Calu3 (cell line): ENCODE data around the gene EML6. TPM values are rescaled to one million over a fixed set of nuclear protein-coding genes. Genes with fewer than 3 reads are reported as not detected.

Source experiments
- BruUV-seq: library from RNA; stranded (reverse); fragments of 400-500 nt; replicated peaks from 2 replicates; lab custom pipeline; 2021; lab: Mats Ljungman, UMichigan
- CTCF ChIA-PET: fragments of 300-600 bp; sonication (Branson Sonifier 250); formaldehyde crosslinking; loops from one replicate; lab custom pipeline; 2022; ENCODE audit warnings: antibody characterized with exemption; lab: Charles Lee
- DNase-seq: peaks from one replicate; pipeline ENCODE4 v3.0.0; 2022
- H3K27ac Mint-ChIP-seq: one replicate; pipeline ENCODE4 v1.8.0; 2022; ENCODE audit warnings: mixed read lengths; ENCODE audit not compliant: unreplicated experiment
- H3K27me3 Mint-ChIP-seq: one replicate; pipeline ENCODE4 v1.8.0; 2022; ENCODE audit warnings: mixed read lengths; ENCODE audit not compliant: unreplicated experiment
- H3K36me3 Mint-ChIP-seq: one replicate; pipeline ENCODE4 v1.8.0; 2022; ENCODE audit warnings: mild to moderate bottlenecking, moderate library complexity, mixed read lengths; ENCODE audit not compliant: insufficient read depth, unreplicated experiment
- H3K4me1 Mint-ChIP-seq: one replicate; pipeline ENCODE4 v1.8.0; 2022; ENCODE audit warnings: mild to moderate bottlenecking, low read depth, mixed read lengths; ENCODE audit not compliant: unreplicated experiment
- H3K4me3 Mint-ChIP-seq: one replicate; pipeline ENCODE4 v1.8.0; 2022; ENCODE audit warnings: mild to moderate bottlenecking, low read depth, moderate library complexity, mixed read lengths; ENCODE audit not compliant: unreplicated experiment
- H3K9me3 Mint-ChIP-seq: one replicate; pipeline ENCODE4 v1.8.0; 2022; ENCODE audit warnings: low read depth, mixed read lengths; ENCODE audit not compliant: unreplicated experiment
- intact Hi-C: fragments of 100-400 bp; cut with micrococcal nuclease; formaldehyde crosslinking; loops from one replicate; pipeline ENCODE4 v1.10.0; 2022; ENCODE audit not compliant: unreplicated experiment
- total RNA-seq: library from RNA; stranded (reverse); gene quantifications from 2 replicates; pipeline ENCODE4 v1.2.3, GENCODE V29; 2022
- TF ChIP-seq, protein P1 (sequence below): fragments of 200-600 bp; IDR thresholded peaks from one replicate; pipeline ENCODE4 v1.8.0; 2022; ENCODE audit warnings: antibody characterized with exemption; ENCODE audit not compliant: unreplicated experiment

The EML6 gene
- total RNA-seq, 1 experiment from 2014 or later: 0.45 TPM

DNA sequence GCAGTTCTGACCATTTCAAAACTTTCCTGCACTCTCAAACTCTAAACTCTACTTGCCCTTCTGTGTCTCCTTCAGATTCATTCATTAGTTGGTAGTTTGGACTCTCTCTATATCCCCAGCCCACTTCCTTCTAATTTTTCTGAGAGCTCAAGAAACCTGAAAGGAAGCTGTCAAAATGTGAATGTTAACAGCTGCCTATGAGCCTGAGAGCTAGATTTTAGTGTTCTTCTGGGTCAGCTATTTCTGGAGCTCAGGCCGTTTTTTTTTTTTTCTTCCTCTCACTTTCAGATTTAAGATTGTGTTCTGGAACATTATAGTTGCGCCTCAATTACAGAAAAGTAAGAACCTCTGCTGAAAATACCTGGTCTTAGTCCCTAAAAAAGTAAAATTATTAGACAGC, 253.7 kb downstream of the EML6 start:
- H3K4me1 Mint-ChIP-seq: peaks cover 34% of the 10 kb centered on the region
- TF ChIP-seq, protein P1, sequence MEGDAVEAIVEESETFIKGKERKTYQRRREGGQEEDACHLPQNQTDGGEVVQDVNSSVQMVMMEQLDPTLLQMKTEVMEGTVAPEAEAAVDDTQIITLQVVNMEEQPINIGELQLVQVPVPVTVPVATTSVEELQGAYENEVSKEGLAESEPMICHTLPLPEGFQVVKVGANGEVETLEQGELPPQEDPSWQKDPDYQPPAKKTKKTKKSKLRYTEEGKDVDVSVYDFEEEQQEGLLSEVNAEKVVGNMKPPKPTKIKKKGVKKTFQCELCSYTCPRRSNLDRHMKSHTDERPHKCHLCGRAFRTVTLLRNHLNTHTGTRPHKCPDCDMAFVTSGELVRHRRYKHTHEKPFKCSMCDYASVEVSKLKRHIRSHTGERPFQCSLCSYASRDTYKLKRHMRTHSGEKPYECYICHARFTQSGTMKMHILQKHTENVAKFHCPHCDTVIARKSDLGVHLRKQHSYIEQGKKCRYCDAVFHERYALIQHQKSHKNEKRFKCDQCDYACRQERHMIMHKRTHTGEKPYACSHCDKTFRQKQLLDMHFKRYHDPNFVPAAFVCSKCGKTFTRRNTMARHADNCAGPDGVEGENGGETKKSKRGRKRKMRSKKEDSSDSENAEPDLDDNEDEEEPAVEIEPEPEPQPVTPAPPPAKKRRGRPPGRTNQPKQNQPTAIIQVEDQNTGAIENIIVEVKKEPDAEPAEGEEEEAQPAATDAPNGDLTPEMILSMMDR: no peak
- H3K27ac Mint-ChIP-seq: no peak overlapping the region
- H3K9me3 Mint-ChIP-seq: no peaks in the 10 kb centered on the region
- no peaks in the 10 kb centered on the region for H3K27me3 Mint-ChIP-seq
- intact Hi-C loops: no loop called here
- DNase-seq: no peak
- no peak overlapping the region for H3K4me3 Mint-ChIP-seq
- CTCF ChIA-PET: interaction anchor here (0.7 to 1.2 kb wide), 2 partner anchors 26 to 77 kb away, joined by 3 to 5 read pairs; no protein-coding TSS in a partner anchor
- no TSS peak for BruUV-seq
- peaks cover 20% of the 10 kb centered on the region for H3K36me3 Mint-ChIP-seq

GRCh38 chr2:54979321-54980044, 256.0 kb downstream of the EML6 start:
- intact Hi-C loops: loop anchor here (2.0 kb wide), 1 partner anchor 31 kb away; no protein-coding TSS in a partner anchor
- Mint-ChIP-seq H3K9me3 (no peaks in the 10 kb centered on the region), H3K4me3 (no peak overlapping the region), H3K36me3 (peaks cover 15% of the 10 kb centered on the region), H3K4me1 (peaks cover 49% of the 10 kb centered on the region), H3K27ac (peak overlapping the region; percentile 51), H3K27me3 (no peaks in the 10 kb centered on the region)
- TF ChIP-seq, protein P1: no peak
- DNase-seq: peak; percentile 58
- CTCF ChIA-PET: interaction anchor here (0.7 to 1.3 kb wide), 3 partner anchors 18 to 35 kb away, joined by 3 to 4 read pairs (median 3); no protein-coding TSS in a partner anchor
- BruUV-seq: no TSS peak

GRCh38 chr2:54981385-54981784, 257.9 kb downstream of the EML6 start:
- Mint-ChIP-seq H3K27ac (no peak overlapping the region), H3K36me3 (peaks cover 27% of the 10 kb centered on the region), H3K9me3 (no peaks in the 10 kb centered on the region), H3K4me1 (peaks cover 52% of the 10 kb centered on the region), H3K4me3 (no peak overlapping the region), H3K27me3 (no peaks in the 10 kb centered on the region)
- no peak for DNase-seq
- intact Hi-C loops: loop anchor here (2.0 kb wide), 1 partner anchor 29 kb away; no protein-coding TSS in a partner anchor
- TF ChIP-seq, protein P1: no peak
- BruUV-seq: no TSS peak
- CTCF ChIA-PET: no interaction called here

GRCh38 chr2:54983345-54984220, 260.1 kb downstream of the EML6 start:
- H3K4me1 Mint-ChIP-seq: peaks cover 42% of the 10 kb centered on the region
- H3K27ac Mint-ChIP-seq: peak overlapping the region; percentile 25
- CTCF ChIA-PET: interaction anchor here (1.1 to 1.5 kb wide), 2 partner anchors 9 to 192 kb away, joined by 3 read pairs; no protein-coding TSS in a partner anchor

More at GRCh38 chr2:54983345-54984220, 260.1 kb downstream of the EML6 start:
- intact Hi-C loops: no loop called here
- Mint-ChIP-seq H3K36me3 (peaks cover 27% of the 10 kb centered on the region), H3K9me3 (no peaks in the 10 kb centered on the region), H3K4me3 (peak overlapping the region; percentile 3), H3K27me3 (no peaks in the 10 kb centered on the region)
- TF ChIP-seq, protein P1: no peak
- no TSS peak for BruUV-seq
- DNase-seq: no peak
